ENCODE measurements around the gene OASL.

Gene OASL

GRCh38 chr12:121061831-121062230 is 22.8 kb upstream of the OASL start:
- H3K36me3 ChIP-seq: no peaks in the 10 kb centered on the region
- no peak for TF ChIP-seq CTCF (IDR thresholded peaks at IDR 0.05)
- H3K27me3 ChIP-seq: peaks cover 0 to 9% of the 10 kb centered on the region in 2 donors
- H3K27ac ChIP-seq: no peak overlapping the region
- intact Hi-C loops (cut with DNase I; ENCODE audit: low total_unique reads): no loop called here
- H3K4me1 ChIP-seq: peaks cover 0 to 11% (median 0%) of the 10 kb centered on the region in 4 donors
- DNase-seq: no peak
- H3K9me3 ChIP-seq: no peaks in the 10 kb centered on the region
- no peak overlapping the region for H3K4me3 ChIP-seq

DNA sequence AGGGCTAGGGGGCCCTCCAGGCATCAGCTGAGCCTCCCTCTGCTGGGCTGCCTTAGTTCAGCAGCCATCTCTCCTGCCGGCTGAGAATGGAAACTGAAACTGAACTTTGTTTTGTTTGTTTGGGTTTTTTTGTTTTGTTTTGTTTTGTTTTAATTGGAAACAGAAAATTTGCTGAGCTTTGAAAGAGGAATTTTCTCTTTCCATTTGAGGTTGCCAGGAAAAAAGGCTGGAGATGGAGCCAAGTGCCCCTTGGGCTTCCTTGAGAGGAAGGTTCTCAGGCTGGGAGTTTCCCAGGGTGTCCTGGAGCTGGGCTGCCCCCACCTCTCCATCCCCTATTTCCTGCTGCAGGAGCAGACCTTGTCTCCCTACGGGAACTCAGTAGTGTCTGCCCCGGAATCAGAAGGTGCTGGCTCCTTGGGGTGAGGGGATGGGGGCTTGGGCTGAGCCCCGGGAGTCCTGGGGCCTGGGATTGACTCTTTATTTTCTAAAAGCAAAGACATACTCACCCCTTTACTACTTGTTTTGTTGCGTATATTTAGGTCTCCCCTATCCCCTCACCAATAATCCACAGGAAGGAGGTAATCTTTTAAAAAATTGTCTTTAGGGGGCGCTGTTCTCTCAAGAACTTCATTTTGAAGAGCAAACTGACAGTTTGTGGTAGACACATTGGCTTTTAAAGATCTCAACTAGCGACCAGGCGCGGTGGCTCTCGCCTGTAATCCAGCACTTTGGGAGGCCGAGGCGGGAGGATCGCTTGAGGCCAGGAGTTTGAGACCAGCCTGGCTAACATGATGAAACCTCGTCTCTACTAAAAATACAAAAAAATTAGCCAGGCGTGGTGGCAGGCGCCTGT is 21.3 kb upstream of the OASL start:
- Histone ChIP-seq H3K4me3 (peak overlapping the region; percentile 25 to 38), H3K27ac (peak overlapping the region in 1 of 2 donors; percentile 12), H3K27me3 (peaks cover 0 to 9% of the 10 kb centered on the region in 2 donors), H3K9me3 (no peaks in the 10 kb centered on the region), H3K36me3 (no peaks in the 10 kb centered on the region), H3K4me1 (peaks cover 0 to 11% (median 0%) of the 10 kb centered on the region in 4 donors)
- TF ChIP-seq CTCF (IDR thresholded peaks at IDR 0.05): peak; percentile 13 to 26
- intact Hi-C loops (cut with DNase I; ENCODE audit: low total_unique reads): no loop called here
- no peak for DNase-seq

GRCh38 chr12:121059031-121059898 is 20.2 kb upstream of the OASL start:
- intact Hi-C loops (cut with DNase I; ENCODE audit: low total_unique reads): no loop called here
- Histone ChIP-seq H3K27ac (no peak overlapping the region), H3K4me1 (peaks cover 0 to 11% (median 0%) of the 10 kb centered on the region in 4 donors), H3K27me3 (peaks cover 0 to 9% of the 10 kb centered on the region in 2 donors), H3K36me3 (no peaks in the 10 kb centered on the region), H3K4me3 (no peak overlapping the region), H3K9me3 (no peaks in the 10 kb centered on the region)
- no peak for DNase-seq
- no peak for TF ChIP-seq CTCF (IDR thresholded peaks at IDR 0.05)

DNA sequence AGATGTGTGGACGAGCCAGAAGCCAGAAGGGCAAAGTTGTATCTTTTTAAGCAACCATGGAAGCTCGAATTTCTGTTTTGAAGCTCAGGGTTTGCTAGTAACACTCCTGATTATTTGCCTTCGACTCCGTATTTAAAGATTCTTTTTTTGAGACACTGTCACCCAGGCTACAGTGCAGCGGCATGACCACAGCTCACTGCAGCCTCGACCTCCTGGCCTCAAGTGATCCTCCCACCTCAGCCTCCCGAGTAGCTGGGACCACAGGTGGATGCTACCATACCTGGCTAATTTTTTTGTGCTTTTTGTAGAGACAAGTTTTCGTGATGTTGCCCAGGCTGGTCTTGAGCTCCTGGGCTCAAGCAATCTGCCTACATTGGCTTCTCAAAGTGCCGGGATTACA is 18.7 kb upstream of the OASL start:
- H3K27ac ChIP-seq: no peak overlapping the region
- TF ChIP-seq CTCF (IDR thresholded peaks at IDR 0.05): no peak
- no peaks in the 10 kb centered on the region for H3K9me3 ChIP-seq
- H3K36me3 ChIP-seq: no peaks in the 10 kb centered on the region
- DNase-seq: no peak
- intact Hi-C loops (cut with DNase I; ENCODE audit: low total_unique reads): no loop called here
- H3K4me1 ChIP-seq: peaks cover 0 to 11% (median 0%) of the 10 kb centered on the region in 4 donors
- H3K27me3 ChIP-seq: peaks cover 0 to 7% of the 10 kb centered on the region in 2 donors
- no peak overlapping the region for H3K4me3 ChIP-seq

DNA sequence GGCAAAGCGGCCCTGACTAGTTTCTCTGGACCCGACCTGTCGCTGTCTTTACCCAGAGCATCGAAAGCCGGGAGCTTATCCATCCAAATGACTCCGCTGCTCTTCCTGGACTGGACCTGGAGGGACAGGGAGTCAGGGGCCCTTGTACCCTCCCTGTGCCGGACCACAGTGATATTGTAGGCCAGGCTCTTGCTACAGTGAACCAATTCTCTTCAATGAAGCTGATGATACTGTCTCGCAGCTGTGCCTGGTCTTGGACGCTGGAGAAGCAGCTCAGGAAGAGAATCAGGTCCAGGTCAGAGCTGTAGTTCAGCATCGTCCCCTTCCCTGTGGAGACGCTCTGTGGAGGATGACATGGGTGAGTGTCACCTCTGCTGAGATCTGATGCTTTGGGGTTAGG is 14.7 kb upstream of the OASL start:
- intact Hi-C loops (cut with DNase I; ENCODE audit: low total_unique reads): loop anchor here (1.0 kb wide), 1 partner anchor 20 kb away; no protein-coding TSS in a partner anchor
- DNase-seq: peak in 1 of 2 donors; percentile 23
- TF ChIP-seq CTCF (IDR thresholded peaks at IDR 0.05): no peak
- Histone ChIP-seq H3K4me3 (no peak overlapping the region), H3K27me3 (peaks cover 0 to 7% of the 10 kb centered on the region in 2 donors), H3K9me3 (no peaks in the 10 kb centered on the region), H3K36me3 (no peaks in the 10 kb centered on the region), H3K27ac (no peak overlapping the region), H3K4me1 (no peaks in the 10 kb centered on the region)
